Spleen (tissue), 11 donors: ENCODE measurements around the gene GBX1. TPM values are rescaled to one million over a fixed set of nuclear protein-coding genes. Genes with fewer than 3 reads are reported as not detected.

Experiments used
- DNase-seq: peaks from one replicate; pipeline ENCODE4 v3.0.0-alpha.2; 2020
- H3K27ac ChIP-seq, 8 donors: fragments of 200-600 bp; sonication (generic) in 7 of 8; 1 replicate in 4 of 8; 2 replicates in 4 of 8; pipeline versions ENCODE4 v1.5.0 to v1.8.0; 2016 to 2021; ENCODE audit warnings: inconsistent platforms in 4 of 8, mild to moderate bottlenecking in 4 of 8, moderate library complexity in 1 of 8
- H3K27me3 ChIP-seq, 7 donors: fragments of 200-600 bp; sonication (generic) in 6 of 7; replicated peaks in 1 of 7; 1 replicate in 4 of 7; 2 replicates in 3 of 7; pipeline versions ENCODE4 v1.5.0 to v1.8.0; 2016 to 2021; ENCODE audit warnings: inconsistent platforms in 3 of 7, mild to moderate bottlenecking in 1 of 7
- H3K36me3 ChIP-seq, 6 donors: fragments of 200-600 bp; sonication (generic) in 5 of 6; 1 replicate in 4 of 6; 2 replicates in 2 of 6; pipeline versions ENCODE4 v1.5.0 to v1.8.0; 2016 to 2021; ENCODE audit warnings: inconsistent platforms in 2 of 6
- H3K4me1 ChIP-seq, 6 donors: fragments of 200-600 bp; sonication (generic) in 5 of 6; 1 replicate in 3 of 6; 2 replicates in 3 of 6; pipeline versions ENCODE4 v1.5.0 to v1.8.0; 2016 to 2021; ENCODE audit warnings: inconsistent platforms in 3 of 6
- H3K4me3 ChIP-seq, 8 donors: fragments of 200-600 bp; sonication (generic) in 7 of 8; 1 replicate in 4 of 8; 2 replicates in 4 of 8; pipeline versions ENCODE4 v1.5.0 to v1.8.0; 2016 to 2021; ENCODE audit warnings: inconsistent platforms in 4 of 8, mild to moderate bottlenecking in 4 of 8, moderate library complexity in 2 of 8
- H3K9me3 ChIP-seq, 8 donors: fragments of 200-600 bp; sonication (generic) in 7 of 8; 1 replicate in 4 of 8; 2 replicates in 4 of 8; pipeline versions ENCODE4 v1.5.0 to v1.8.0; 2016 to 2021; ENCODE audit warnings: inconsistent platforms in 4 of 8
- CTCF ChIP-seq, 11 experiments: fragments of 200-600 bp in 7 of 11; fragments of 450-650 bp in 4 of 11; sonication (generic) in 4 of 11; IDR thresholded peaks in 8 of 11; conservative IDR thresholded peaks in 3 of 11; 1 replicate in 7 of 11; 2 replicates in 4 of 11; pipeline versions ENCODE4 v1.4.0 to v1.8.0; 2016 to 2021; ENCODE audit warnings: antibody characterized with exemption in 11 of 11, inconsistent platforms in 4 of 11, mild to moderate bottlenecking in 1 of 11
- POLR2A ChIP-seq, 3 donors: fragments of 450-650 bp; IDR thresholded peaks; one replicate each; pipeline ENCODE4 v1.5.1; 2017; ENCODE audit warnings: antibody characterized with exemption in 3 of 3, mild to moderate bottlenecking in 1 of 3
- POLR2AphosphoS5 ChIP-seq, 3 donors: sonication (generic); formaldehyde crosslinking; IDR thresholded peaks; one replicate each; pipeline ENCODE4 v1.5.1; 2017; ENCODE audit warnings: antibody characterized with exemption in 3 of 3
- WGBS, 5 donors: extraction: QIAGEN DNeasy Blood & Tissue Kit in 3 of 5; methylation state at CpG; one replicate each; pipeline versions ENCODE4 v1.1.5 to v1.1.7; 2013 to 2018; 5-methylcytosine and 5-hydroxymethylcytosine counted together
- intact Hi-C: fragments of 100-400 bp; cut with DNase I; formaldehyde crosslinking; loops from one replicate; pipeline ENCODE4 v1.15.0; 2023; ENCODE audit warnings: low total_unique reads
- polyA plus RNA-seq, 3 donors: library from polyadenylated mRNA; stranded (reverse); fragments of 200-250 nt; gene quantifications; one replicate each; pipeline ENCODE4 v1.2.1, GENCODE V29; 2013
- total RNA-seq, 7 donors: library from RNA; depleted of rRNA in 3 of 7; stranded (reverse); fragments of >200 nt in 3 of 7; fragmentation: NEBNext Ultra II Directional in 4 of 7; extraction: Animal tissue kit (Norgen Biotek cat#: 25700) in 4 of 7; gene quantifications; one replicate each; pipeline versions ENCODE4 v1.1.0 to v1.2.1, GENCODE V29; 2016 to 2021
- donor health status: healthy with polysubstance abuse.
- donor health status: DM: no; HTN: no; CAD: no; lungs with moderate emphysema.
- donor health status: DM: no; HTN: no; CAD: no.
- donor health status: Bipolar disorder and iron deficiency.
- donor health status: healthy.
- donor health status: DM: no; HTN: no; CAD: no.
- donor health status: DM: yes; HTN: yes; CAD: no.

GBX1 gene
- total and polyA plus RNA-seq, 10 donors: not detected

DNA sequence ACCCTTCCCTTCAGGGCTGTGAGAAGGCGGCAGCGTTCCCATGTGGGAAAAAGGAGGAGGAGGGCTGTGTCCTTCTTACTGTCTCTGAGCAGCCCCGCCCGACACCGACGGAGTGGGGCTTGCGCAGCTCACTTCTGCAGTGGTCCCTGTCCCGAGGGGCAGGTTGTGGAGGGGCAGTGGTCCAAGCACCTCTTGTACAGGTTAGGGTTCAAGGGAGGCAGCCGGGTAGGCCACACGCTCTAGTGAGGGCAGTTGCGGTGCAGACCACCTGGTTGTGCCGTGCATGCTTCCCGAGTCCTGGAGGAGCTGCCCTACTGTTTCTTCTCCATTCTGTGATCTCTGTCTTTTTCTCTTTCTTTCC, 48.5 kb downstream of the GBX1 start:
- peaks cover 0 to 74% (median 44%) of the 10 kb centered on the region in 6 donors for H3K36me3 ChIP-seq
- WGBS, 5 donors: 92 to 97% (median 95%) methylated on average over 13 of the region's 13 CpGs

DNA sequence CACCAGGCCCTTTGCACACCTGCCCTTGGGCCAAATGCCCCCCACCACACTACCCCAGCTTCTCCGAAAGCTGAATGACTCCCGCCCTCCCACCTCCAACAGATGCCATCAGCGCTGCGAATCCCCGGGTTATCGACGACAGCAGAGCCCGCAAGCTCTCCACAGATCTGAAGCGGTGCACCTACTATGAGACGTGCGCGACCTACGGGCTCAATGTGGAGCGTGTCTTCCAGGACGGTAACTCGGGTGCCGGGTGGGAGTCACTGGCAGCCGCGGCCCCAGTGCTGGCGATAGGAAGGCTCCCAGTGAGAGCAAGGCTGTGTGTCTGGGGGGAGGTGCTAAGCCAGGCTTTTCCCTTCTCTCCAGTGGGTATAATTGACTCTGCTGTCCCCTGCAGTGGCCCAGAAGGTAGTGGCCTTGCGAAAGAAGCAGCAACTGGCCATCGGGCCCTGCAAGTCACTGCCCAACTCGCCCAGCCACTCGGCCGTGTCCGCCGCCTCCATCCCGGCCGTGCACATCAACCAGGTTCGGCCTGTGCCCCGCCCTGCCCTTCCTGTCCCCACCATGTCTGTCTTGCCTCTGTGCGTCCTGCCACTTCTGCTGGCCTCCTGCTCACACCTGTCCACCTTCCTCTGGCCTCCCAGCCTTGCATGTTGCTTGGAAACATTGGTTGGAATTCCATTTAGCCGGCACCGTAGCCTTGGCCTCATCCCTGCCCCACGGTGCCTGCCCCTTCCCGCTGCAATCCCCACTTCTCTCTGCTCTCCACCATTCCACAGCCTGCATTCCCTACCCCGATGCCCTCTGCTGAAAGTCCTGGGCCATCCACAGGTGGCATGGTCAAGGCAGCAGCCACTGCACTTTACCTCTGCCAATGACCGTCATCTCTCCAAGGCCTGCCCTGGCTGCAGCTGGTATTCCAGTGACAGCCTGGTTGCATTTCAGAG, 49.1 kb downstream of the GBX1 start:
- no peak for DNase-seq
- H3K36me3 ChIP-seq: peaks cover 0 to 69% (median 42%) of the 10 kb centered on the region in 6 donors
- H3K4me1 ChIP-seq: peaks cover 0 to 33% (median 17%) of the 10 kb centered on the region in 6 donors
- TF ChIP-seq POLR2AphosphoS5 (IDR thresholded peaks at IDR 0.05) (peak in 1 of 3 donors; percentile 18), POLR2A (IDR thresholded peaks at IDR 0.05) (no peak)
- H3K4me3 ChIP-seq: no peak overlapping the region
- no peaks in the 10 kb centered on the region for H3K9me3 ChIP-seq
- no peak overlapping the region for H3K27ac ChIP-seq
- 93 to 97% (median 94%) methylated on average over 32 to 38 of the region's 38 CpGs for WGBS, 5 donors
- intact Hi-C loops: no loop called here
- H3K27me3 ChIP-seq: peaks cover 0 to 20% (median 0%) of the 10 kb centered on the region in 7 donors

More for the DNA sequence above, 48.5 kb downstream of the GBX1 start:
- intact Hi-C loops: no loop called here
- Histone ChIP-seq H3K9me3 (no peaks in the 10 kb centered on the region), H3K27ac (no peak overlapping the region), H3K4me3 (no peak overlapping the region), H3K27me3 (peaks cover 0 to 14% (median 0%) of the 10 kb centered on the region in 7 donors), H3K4me1 (peaks cover 0 to 30% (median 17%) of the 10 kb centered on the region in 6 donors)
- TF ChIP-seq POLR2A (IDR thresholded peaks at IDR 0.05): no peak
- TF ChIP-seq CTCF (IDR thresholded peaks at IDR 0.05 in 8 of 11, conservative IDR thresholded peaks at IDR 0.05 in 3 of 11): no peak
- TF ChIP-seq POLR2AphosphoS5 (IDR thresholded peaks at IDR 0.05): no peak
- DNase-seq: no peak

DNA sequence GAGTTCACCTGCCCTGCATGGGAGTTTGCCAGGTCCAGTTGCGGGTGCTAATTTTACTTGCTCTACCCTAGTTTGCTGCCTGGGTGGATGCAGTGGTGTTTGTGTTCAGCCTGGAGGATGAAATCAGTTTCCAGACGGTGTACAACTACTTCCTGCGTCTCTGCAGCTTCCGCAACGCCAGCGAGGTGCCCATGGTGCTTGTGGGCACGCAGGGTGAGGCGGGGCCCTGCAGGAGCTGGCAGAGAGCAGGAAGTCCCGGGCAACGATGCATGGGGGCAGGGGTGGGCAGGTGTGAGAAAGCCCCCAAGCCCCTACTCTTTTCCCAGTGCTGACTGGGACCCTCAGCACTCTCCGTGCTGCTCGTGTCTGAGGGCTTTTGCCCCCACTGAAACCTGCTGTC, 49.9 kb downstream of the GBX1 start:
- H3K27me3 ChIP-seq: peaks cover 0 to 21% (median 0%) of the 10 kb centered on the region in 7 donors
- no peak for DNase-seq
- peaks cover 0 to 60% (median 34%) of the 10 kb centered on the region in 6 donors for H3K36me3 ChIP-seq
- intact Hi-C loops: no loop called here
- no peak overlapping the region for H3K27ac ChIP-seq
- no peak overlapping the region for H3K4me3 ChIP-seq
- H3K9me3 ChIP-seq: no peaks in the 10 kb centered on the region
- H3K4me1 ChIP-seq: peaks cover 0 to 35% (median 17%) of the 10 kb centered on the region in 6 donors
- 63 to 81% (median 78%) methylated on average over 12 of the region's 12 CpGs for WGBS, 5 donors
- TF ChIP-seq CTCF (IDR thresholded peaks at IDR 0.05 in 8 of 11, conservative IDR thresholded peaks at IDR 0.05 in 3 of 11) (no peak), POLR2AphosphoS5 (IDR thresholded peaks at IDR 0.05) (no peak), POLR2A (IDR thresholded peaks at IDR 0.05) (no peak)

GRCh38 chr7:151116603-151117440, 50.7 kb downstream of the GBX1 start:
- H3K36me3 ChIP-seq: peaks cover 0 to 53% (median 33%) of the 10 kb centered on the region in 6 donors
- peaks cover 0 to 35% (median 17%) of the 10 kb centered on the region in 6 donors for H3K4me1 ChIP-seq
- no peak overlapping the region for H3K4me3 ChIP-seq
- TF ChIP-seq POLR2A (IDR thresholded peaks at IDR 0.05): no peak
- H3K27ac ChIP-seq: no peak overlapping the region
- H3K9me3 ChIP-seq: no peaks in the 10 kb centered on the region
- peaks cover 0 to 21% (median 0%) of the 10 kb centered on the region in 7 donors for H3K27me3 ChIP-seq
- DNase-seq: no peak
- intact Hi-C loops: no loop called here
- WGBS, 5 donors: 91 to 97% (median 94%) methylated on average over 24 to 27 of the region's 27 CpGs
